GM12878 (cell line): ENCODE data around the gene GLRX5. TPM values are rescaled to one million over a fixed set of nuclear protein-coding genes. Genes with fewer than 3 reads are reported as not detected.

ENCODE experiments used
- ATAC-seq: fragments of 200-7000 bp; cut with Tn5 transposase; 3 replicates; pipeline ENCODE4 v1.9.1; 2020; ENCODE audit warnings: mild to moderate bottlenecking, moderate library complexity
- BruUV-seq: library from RNA; stranded (reverse); fragments of 400-500 nt; replicated peaks from 2 replicates; lab custom pipeline; 2021; lab: Mats Ljungman, UMichigan
- CTCF ChIA-PET: fragments of 300-600 bp; sonication (Branson Sonifier 250); formaldehyde crosslinking; extraction: SDS; loops from one replicate; lab custom pipeline; 2021; ENCODE audit warnings: inconsistent platforms; lab: Yijun Ruan, JAX
- POLR2A ChIA-PET: fragments of 350-600 bp; formaldehyde crosslinking; extraction: SDS; loops from one replicate; lab custom pipeline; 2021; ENCODE audit warnings: inconsistent platforms; lab: Charles Lee
- RAD21 ChIA-PET: fragments of 300-600 bp; sonication (Branson Sonifier 250); formaldehyde crosslinking; loops from one replicate; lab custom pipeline; 2023; ENCODE audit warnings: antibody characterized with exemption; ENCODE audit not compliant: unreplicated experiment; lab: Charles Lee
- SMC1A ChIA-PET: fragments of 300-600 bp; sonication (Branson Sonifier 250); formaldehyde crosslinking; loops from one replicate; lab custom pipeline; 2023; ENCODE audit not compliant: unreplicated experiment, uncharacterized antibody; lab: Charles Lee
- DNase-seq: peaks from one replicate; pipeline ENCODE4 v3.0.0-alpha.2; 2011; ENCODE audit warnings: low read depth, low spot score
- FAIRE-seq: peaks from 3 replicates; lab custom pipeline; 2011; peaks lifted over from hg19 to GRCh38; lab: Jason Lieb, UNC
- H2AFZ ChIP-seq: 2 replicates; pipeline ENCODE4 v1.6.0; 2011; ENCODE audit warnings: low read depth, low read length, control low read depth; ENCODE audit not compliant: control insufficient read depth
- H3K27ac ChIP-seq: 2 replicates; pipeline ENCODE4 v1.5.1; 2011; ENCODE audit warnings: control low read depth; ENCODE audit not compliant: control insufficient read depth, insufficient read depth
- H3K27me3 ChIP-seq, 2 experiments: replicated peaks in 1 of 2; 2 replicates each; pipeline versions ENCODE4 v1.6.0 to v1.6.1; 2011; ENCODE audit warnings: low read length in 1 of 2; ENCODE audit not compliant: control insufficient read depth in 2 of 2, insufficient read depth in 2 of 2
- H3K36me3 ChIP-seq, 2 experiments: 2 replicates each; pipeline ENCODE4 v1.5.1; 2011; ENCODE audit warnings: low read length in 1 of 2; ENCODE audit not compliant: control insufficient read depth in 2 of 2, insufficient read depth in 2 of 2
- H3K4me1 ChIP-seq: 2 replicates; pipeline ENCODE4 v1.6.1; 2011; ENCODE audit warnings: mild to moderate bottlenecking, low read length, moderate library complexity, mixed read lengths; ENCODE audit not compliant: control insufficient read depth, insufficient read depth
- H3K4me2 ChIP-seq: 2 replicates; pipeline ENCODE4 v1.6.0; 2011; ENCODE audit warnings: control low read depth; ENCODE audit not compliant: control insufficient read depth, insufficient read depth
- H3K4me3 ChIP-seq: fragments of 200-600 bp; sonication (generic); 2 replicates; pipeline ENCODE4 v1.5.1; 2016
- H3K79me2 ChIP-seq: 2 replicates; pipeline ENCODE4 v1.6.0; 2011; ENCODE audit warnings: low read length; ENCODE audit not compliant: control insufficient read depth, insufficient read depth
- H3K9ac ChIP-seq: 2 replicates; pipeline ENCODE4 v1.8.0; 2011; ENCODE audit warnings: low read length, control low read depth, mixed read lengths; ENCODE audit not compliant: control insufficient read depth, insufficient read depth
- H3K9me3 ChIP-seq: replicated peaks from 3 replicates; pipeline ENCODE4 v1.5.1; 2011; ENCODE audit warnings: mild to moderate bottlenecking, low read length; ENCODE audit not compliant: control insufficient read depth, insufficient read depth
- H4K20me1 ChIP-seq: 2 replicates; pipeline ENCODE4 v1.6.0; 2011; ENCODE audit not compliant: control insufficient read depth, insufficient read depth
- BMI1 ChIP-seq: fragments of 450-650 bp; IDR thresholded peaks from 2 replicates; pipeline ENCODE4 v1.6.1; 2016; ENCODE audit warnings: mild to moderate bottlenecking, moderate library complexity, borderline replicate concordance
- EGR1 ChIP-seq, 2 experiments: IDR thresholded peaks; 1 replicate in 1 of 2; 2 replicates in 1 of 2; pipeline ENCODE4 v1.6.1; 2011 to 2012; ENCODE audit warnings: low read depth in 2 of 2, low read length in 2 of 2, borderline replicate concordance in 1 of 2, mild to moderate bottlenecking in 1 of 2, moderate library complexity in 1 of 2
- EZH2 ChIP-seq: IDR thresholded peaks from 2 replicates; pipeline ENCODE4 v1.6.1; 2012; ENCODE audit warnings: low read depth, mild to moderate bottlenecking, control low read depth, inconsistent platforms, low read length, borderline replicate concordance; ENCODE audit not compliant: control insufficient read depth
- GABPA ChIP-seq: IDR thresholded peaks from 2 replicates; pipeline ENCODE4 v1.6.1; 2014; ENCODE audit warnings: antibody characterized with exemption, low read depth, mild to moderate bottlenecking, inconsistent platforms
- NR2C1 ChIP-seq: fragments of 450-650 bp; IDR thresholded peaks from 2 replicates; pipeline ENCODE4 v1.6.1; 2017; ENCODE audit warnings: antibody characterized with exemption, mild to moderate bottlenecking, moderate library complexity
- PAX5 ChIP-seq: IDR thresholded peaks from 2 replicates; pipeline ENCODE4 v1.6.1; 2011; ENCODE audit warnings: low read depth, low read length, borderline replicate concordance
- SPI1 ChIP-seq: IDR thresholded peaks from 2 replicates; pipeline ENCODE4 v1.6.1; 2011; ENCODE audit warnings: low read depth, mild to moderate bottlenecking, low read length, moderate library complexity, borderline replicate concordance; ENCODE audit not compliant: insufficient read depth
- SRF ChIP-seq, 2 experiments: IDR thresholded peaks; 2 replicates each; pipeline ENCODE4 v1.6.1; 2011; ENCODE audit warnings: low read depth in 2 of 2, low read length in 2 of 2, mild to moderate bottlenecking in 1 of 2, moderate library complexity in 1 of 2
- TAF1 ChIP-seq: IDR thresholded peaks from 2 replicates; pipeline ENCODE4 v1.6.1; 2011; ENCODE audit warnings: mild to moderate bottlenecking, low read depth, low read length, borderline replicate concordance
- TARDBP ChIP-seq: IDR thresholded peaks from 2 replicates; pipeline ENCODE4 v1.6.1; 2016; ENCODE audit warnings: borderline replicate concordance
- TCF3 ChIP-seq: IDR thresholded peaks from 2 replicates; pipeline ENCODE4 v1.6.1; 2012; ENCODE audit warnings: low read depth, mild to moderate bottlenecking, low read length, borderline replicate concordance; ENCODE audit not compliant: insufficient read depth
- WGBS: methylation state at CpG from one replicate; pipeline ENCODE4 v1.1.6; 2016; ENCODE audit warnings: low lambda C conversion rate; ENCODE audit not compliant: insufficient replicate concordance, insufficient coverage; ENCODE audit errors: missing lambda C conversion rate; 5-methylcytosine and 5-hydroxymethylcytosine counted together
- in situ Hi-C: fragments of 300-500 bp; cut with MboI; formaldehyde crosslinking; loops from 9 replicates; pipeline ENCODE4 v1.14.3; 2018; ENCODE audit warnings: mixed read lengths
- intact Hi-C: fragments of 100-400 bp; cut with micrococcal nuclease; formaldehyde crosslinking; loops from one replicate; pipeline ENCODE4 v1.14.2; 2022; ENCODE audit not compliant: unreplicated experiment
- polyA plus RNA-seq, 11 experiments: library from polyadenylated mRNA; depleted of rRNA in 4 of 11; unstranded in 6 of 11; stranded (reverse) in 5 of 11; fragments of >200 nt; fragmentation: Nextera tagmentation in 4 of 11; fragmentation: Illumina TruSeq in 1 of 11; extraction: Ambion mirVana in 4 of 11; extraction: Trizol in 1 of 11; gene quantifications; 1 replicate in 1 of 11; 2 replicates in 10 of 11; pipeline versions ENCODE4 v1.2.1 to v1.2.3, GENCODE V29; 2011 to 2016; ENCODE audit warnings: inconsistent platforms in 2 of 11, missing spikeins in 2 of 11, low read depth in 1 of 11
- total RNA-seq, 4 experiments: library from RNA; depleted of rRNA in 3 of 4; stranded (reverse); fragments of >200 nt in 3 of 4; fragmentation: Illumina TruSeq in 1 of 4; extraction: Trizol in 1 of 4; gene quantifications; 2 replicates each; pipeline versions ENCODE4 v1.2.1 to v1.2.3, GENCODE V29; 2013 to 2021
- TF ChIP-seq, protein P1 (sequence below): fragments of 450-650 bp; conservative IDR thresholded peaks from 2 replicates; pipeline ENCODE4 v1.6.1; 2017; ENCODE audit warnings: mild to moderate bottlenecking, moderate library complexity
- TF ChIP-seq, protein P2 (sequence below): fragments of 450-650 bp; IDR thresholded peaks from 2 replicates; pipeline ENCODE4 v1.6.1; 2016; ENCODE audit warnings: mild to moderate bottlenecking, moderate library complexity, borderline replicate concordance

GLRX5 gene
- total and polyA plus RNA-seq, 10 of the 15 experiments (the other 5 are each of a cell fraction or from before 2014, with no cell fraction given): 12.8 to 139 (median 55.4) TPM

DNA sequence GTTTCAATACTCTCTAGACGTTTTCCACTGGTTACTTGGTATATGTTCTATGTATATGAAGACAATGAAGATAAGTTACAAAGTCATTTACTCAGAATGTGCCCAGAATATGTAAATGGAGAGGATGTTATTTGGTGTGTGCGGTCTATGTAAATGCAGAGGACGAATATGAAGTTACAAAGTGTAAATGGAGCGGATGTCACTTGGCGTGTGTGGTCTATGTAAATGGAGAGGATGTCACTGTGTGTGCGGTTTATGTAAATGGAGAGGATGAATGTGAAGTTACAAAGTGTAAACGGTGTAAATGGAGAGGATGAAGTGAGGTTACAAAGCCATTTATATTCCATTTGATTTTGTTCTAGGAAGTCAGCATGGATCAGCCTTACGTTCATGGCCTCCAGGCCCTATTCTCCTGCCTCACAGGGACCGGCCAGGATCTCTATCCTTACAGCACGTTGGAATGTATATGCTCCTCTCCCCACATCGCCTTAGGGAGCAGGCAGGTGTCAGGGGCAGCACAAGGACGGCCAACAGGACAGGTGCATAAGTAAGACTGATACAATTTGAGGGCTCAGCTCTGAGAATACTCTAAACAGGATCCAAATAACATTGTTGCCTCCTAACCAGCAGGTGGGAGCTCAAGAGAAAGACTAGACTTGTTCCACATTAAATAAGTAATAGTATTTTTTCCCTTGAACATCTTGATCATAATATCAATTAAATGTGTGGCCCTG lies 42.4 kb downstream of the GLRX5 start:
- peak; percentile 89 for DNase-seq
- peak overlapping the region; percentile 41; the same call in 1 of the 2 replicates for H2AFZ ChIP-seq
- H3K27me3 ChIP-seq: peaks cover 0 to 5% of the 10 kb centered on the region in 2 experiments; a peak in 3 of 4 replicates
- CTCF ChIA-PET: interaction anchor here (1.0 to 1.5 kb wide), 4 partner anchors 75 to 197 kb away, joined by 3 to 5 read pairs (median 4); no protein-coding TSS in a partner anchor
- POLR2A ChIA-PET: no interaction called here
- peak overlapping the region; percentile 54 for H3K27ac ChIP-seq
- H3K9ac ChIP-seq: peak overlapping the region; percentile 30; the same call in 1 of the 2 replicates
- peak; percentile 98 for ATAC-seq
- peak; percentile 95 for FAIRE-seq
- peak overlapping the region; percentile 46; the same call in 1 of the 2 replicates for H3K4me3 ChIP-seq
- in situ Hi-C loops: no loop called here
- no peaks in the 10 kb centered on the region; the same call in 2 of the 3 replicates for H3K9me3 ChIP-seq
- peak overlapping the region; percentile 95 for H3K4me2 ChIP-seq
- no TSS peak for BruUV-seq
- H3K36me3 ChIP-seq: no peaks in the 10 kb centered on the region
- WGBS: under 1% methylated on average over 12 of the region's 12 CpGs
- RAD21 ChIA-PET: interaction anchor here (1.1 to 1.2 kb wide), 2 partner anchors 85 to 87 kb away, joined by 3 read pairs; no protein-coding TSS in a partner anchor
- no peaks in the 10 kb centered on the region; the same call in 1 of the 2 replicates for H4K20me1 ChIP-seq
- H3K79me2 ChIP-seq: no peaks in the 10 kb centered on the region
- SMC1A ChIA-PET: interaction anchor here (1.0 to 1.6 kb wide), 5 partner anchors 16 to 197 kb away, joined by 3 to 5 read pairs (median 4); no protein-coding TSS in a partner anchor
- peaks cover 27% of the 10 kb centered on the region for H3K4me1 ChIP-seq
- intact Hi-C loops: loop anchor here (1.0 kb wide), 1 partner anchor 85 kb away; no protein-coding TSS in a partner anchor
- TF ChIP-seq EZH2: no peak
- TF ChIP-seq, protein P1, sequence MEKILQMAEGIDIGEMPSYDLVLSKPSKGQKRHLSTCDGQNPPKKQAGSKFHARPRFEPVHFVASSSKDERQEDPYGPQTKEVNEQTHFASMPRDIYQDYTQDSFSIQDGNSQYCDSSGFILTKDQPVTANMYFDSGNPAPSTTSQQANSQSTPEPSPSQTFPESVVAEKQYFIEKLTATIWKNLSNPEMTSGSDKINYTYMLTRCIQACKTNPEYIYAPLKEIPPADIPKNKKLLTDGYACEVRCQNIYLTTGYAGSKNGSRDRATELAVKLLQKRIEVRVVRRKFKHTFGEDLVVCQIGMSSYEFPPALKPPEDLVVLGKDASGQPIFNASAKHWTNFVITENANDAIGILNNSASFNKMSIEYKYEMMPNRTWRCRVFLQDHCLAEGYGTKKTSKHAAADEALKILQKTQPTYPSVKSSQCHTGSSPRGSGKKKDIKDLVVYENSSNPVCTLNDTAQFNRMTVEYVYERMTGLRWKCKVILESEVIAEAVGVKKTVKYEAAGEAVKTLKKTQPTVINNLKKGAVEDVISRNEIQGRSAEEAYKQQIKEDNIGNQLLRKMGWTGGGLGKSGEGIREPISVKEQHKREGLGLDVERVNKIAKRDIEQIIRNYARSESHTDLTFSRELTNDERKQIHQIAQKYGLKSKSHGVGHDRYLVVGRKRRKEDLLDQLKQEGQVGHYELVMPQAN: no peak
- TF ChIP-seq, protein P2, sequence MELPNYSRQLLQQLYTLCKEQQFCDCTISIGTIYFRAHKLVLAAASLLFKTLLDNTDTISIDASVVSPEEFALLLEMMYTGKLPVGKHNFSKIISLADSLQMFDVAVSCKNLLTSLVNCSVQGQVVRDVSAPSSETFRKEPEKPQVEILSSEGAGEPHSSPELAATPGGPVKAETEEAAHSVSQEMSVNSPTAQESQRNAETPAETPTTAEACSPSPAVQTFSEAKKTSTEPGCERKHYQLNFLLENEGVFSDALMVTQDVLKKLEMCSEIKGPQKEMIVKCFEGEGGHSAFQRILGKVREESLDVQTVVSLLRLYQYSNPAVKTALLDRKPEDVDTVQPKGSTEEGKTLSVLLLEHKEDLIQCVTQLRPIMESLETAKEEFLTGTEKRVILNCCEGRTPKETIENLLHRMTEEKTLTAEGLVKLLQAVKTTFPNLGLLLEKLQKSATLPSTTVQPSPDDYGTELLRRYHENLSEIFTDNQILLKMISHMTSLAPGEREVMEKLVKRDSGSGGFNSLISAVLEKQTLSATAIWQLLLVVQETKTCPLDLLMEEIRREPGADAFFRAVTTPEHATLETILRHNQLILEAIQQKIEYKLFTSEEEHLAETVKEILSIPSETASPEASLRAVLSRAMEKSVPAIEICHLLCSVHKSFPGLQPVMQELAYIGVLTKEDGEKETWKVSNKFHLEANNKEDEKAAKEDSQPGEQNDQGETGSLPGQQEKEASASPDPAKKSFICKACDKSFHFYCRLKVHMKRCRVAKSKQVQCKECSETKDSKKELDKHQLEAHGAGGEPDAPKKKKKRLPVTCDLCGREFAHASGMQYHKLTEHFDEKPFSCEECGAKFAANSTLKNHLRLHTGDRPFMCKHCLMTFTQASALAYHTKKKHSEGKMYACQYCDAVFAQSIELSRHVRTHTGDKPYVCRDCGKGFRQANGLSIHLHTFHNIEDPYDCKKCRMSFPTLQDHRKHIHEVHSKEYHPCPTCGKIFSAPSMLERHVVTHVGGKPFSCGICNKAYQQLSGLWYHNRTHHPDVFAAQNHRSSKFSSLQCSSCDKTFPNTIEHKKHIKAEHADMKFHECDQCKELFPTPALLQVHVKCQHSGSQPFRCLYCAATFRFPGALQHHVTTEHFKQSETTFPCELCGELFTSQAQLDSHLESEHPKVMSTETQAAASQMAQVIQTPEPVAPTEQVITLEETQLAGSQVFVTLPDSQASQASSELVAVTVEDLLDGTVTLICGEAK: no peak
- no peak for TF ChIP-seq GABPA
- TF ChIP-seq TAF1: no peak
- TF ChIP-seq TARDBP: no peak
- TF ChIP-seq SPI1: no peak
- no peak for TF ChIP-seq TCF3
- TF ChIP-seq SRF (IDR thresholded peaks at IDR 0.05; ENCODE audit: low read depth in 2 of 2, low read length in 2 of 2): no peak
- TF ChIP-seq BMI1: no peak
- peak; percentile 74; the same call in 1 of the 2 replicates for TF ChIP-seq PAX5
- no peak for TF ChIP-seq EGR1 (IDR thresholded peaks at IDR 0.05; ENCODE audit: borderline replicate concordance in 1 of 2, low read depth in 2 of 2, low read length in 2 of 2)
- TF ChIP-seq NR2C1: no peak
